ENCODE measurements around the gene MEG3.

DNA sequence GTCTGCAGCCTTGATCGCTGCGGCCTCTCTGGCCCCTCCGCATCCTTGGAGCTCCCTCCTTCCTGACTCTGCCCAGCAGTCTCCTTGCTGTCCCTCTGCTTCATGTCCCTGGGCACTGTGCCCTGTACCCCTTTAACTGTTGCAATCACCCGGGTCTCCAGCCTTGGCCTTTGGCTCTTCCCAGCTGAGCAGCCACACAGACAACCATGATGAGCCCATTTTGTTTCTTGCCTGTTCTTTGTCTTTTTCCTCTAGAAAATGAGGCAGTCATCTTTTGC is 40.6 kb upstream of the MEG3 start:
- TF ChIP-seq, protein P1, sequence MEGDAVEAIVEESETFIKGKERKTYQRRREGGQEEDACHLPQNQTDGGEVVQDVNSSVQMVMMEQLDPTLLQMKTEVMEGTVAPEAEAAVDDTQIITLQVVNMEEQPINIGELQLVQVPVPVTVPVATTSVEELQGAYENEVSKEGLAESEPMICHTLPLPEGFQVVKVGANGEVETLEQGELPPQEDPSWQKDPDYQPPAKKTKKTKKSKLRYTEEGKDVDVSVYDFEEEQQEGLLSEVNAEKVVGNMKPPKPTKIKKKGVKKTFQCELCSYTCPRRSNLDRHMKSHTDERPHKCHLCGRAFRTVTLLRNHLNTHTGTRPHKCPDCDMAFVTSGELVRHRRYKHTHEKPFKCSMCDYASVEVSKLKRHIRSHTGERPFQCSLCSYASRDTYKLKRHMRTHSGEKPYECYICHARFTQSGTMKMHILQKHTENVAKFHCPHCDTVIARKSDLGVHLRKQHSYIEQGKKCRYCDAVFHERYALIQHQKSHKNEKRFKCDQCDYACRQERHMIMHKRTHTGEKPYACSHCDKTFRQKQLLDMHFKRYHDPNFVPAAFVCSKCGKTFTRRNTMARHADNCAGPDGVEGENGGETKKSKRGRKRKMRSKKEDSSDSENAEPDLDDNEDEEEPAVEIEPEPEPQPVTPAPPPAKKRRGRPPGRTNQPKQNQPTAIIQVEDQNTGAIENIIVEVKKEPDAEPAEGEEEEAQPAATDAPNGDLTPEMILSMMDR (IDR thresholded peaks at IDR 0.05), result no peak
- no peak for TF ChIP-seq POLR2AphosphoS5 (IDR thresholded peaks at IDR 0.05; ENCODE audit: low read depth, low read length)

All from Panc1 (cell line).